GM19193 (cell line): Measurements from ENCODE around the gene AGPAT4.

Source experiments
- POLR2A ChIP-seq: IDR thresholded peaks from 4 replicates; pipeline ENCODE4 v1.6.1; 2011; ENCODE audit not compliant: insufficient read depth, insufficient read length; ENCODE audit errors: extremely low read depth

Gene AGPAT4

DNA sequence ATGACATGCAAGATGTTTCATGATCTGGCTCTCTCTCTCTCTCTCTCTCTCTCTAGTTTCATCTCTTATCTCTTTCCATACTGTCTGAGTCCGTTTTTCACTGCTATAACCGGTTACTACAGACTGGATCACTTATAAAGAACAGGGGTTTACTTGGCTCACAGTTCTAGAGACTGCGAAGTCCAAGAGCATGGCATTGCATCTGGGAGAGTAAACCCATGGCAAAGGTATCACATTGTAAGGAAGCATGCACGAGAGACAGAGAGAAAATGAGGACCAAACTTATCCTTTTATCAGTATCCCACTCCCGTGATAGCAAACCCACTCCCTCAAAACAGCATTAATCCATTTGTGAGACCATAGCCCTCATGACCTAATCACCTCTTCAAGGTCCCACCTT, 7.2 kb upstream of the AGPAT4 start:
- TF ChIP-seq POLR2A, result no peak

- TF ChIP-seq POLR2A, result no peak
Observed at GRCh38 chr6:161279677-161280415, 6.0 kb upstream of the AGPAT4 start.

- no peak for TF ChIP-seq POLR2A
Observed at GRCh38 chr6:161276605-161277155, 2.8 kb upstream of the AGPAT4 start.

GRCh38 chr6:161274898-161275297, 1.0 kb upstream of the AGPAT4 start:
- TF ChIP-seq POLR2A, result no peak

- TF ChIP-seq POLR2A, result no peak
Observed at GRCh38 chr6:161274488-161274858, 612 bp upstream of the AGPAT4 start.

DNA sequence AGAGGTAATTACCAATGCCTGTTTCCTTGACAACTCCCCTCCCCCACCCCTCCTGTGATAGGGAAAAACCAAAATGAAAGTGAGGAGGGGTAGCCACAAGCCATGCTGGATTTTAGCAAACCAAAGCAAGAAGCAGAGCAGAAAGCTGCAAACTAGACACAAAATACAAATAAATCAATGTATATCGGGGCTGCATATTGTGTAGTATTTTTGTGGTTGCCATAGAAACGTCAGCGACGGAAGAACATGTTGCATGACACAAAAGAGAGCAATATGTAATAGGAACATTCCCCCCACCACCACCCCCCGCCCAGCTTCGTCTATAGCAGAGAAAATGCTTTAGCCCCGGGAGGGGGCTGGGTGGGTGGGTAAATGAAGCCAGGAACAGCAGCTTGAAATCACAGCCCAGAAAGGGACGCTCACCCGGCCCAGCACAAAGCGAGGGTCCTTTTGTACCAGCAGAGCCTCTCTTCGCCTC, 548 bp downstream of the AGPAT4 start:
- TF ChIP-seq POLR2A, result no peak

DNA sequence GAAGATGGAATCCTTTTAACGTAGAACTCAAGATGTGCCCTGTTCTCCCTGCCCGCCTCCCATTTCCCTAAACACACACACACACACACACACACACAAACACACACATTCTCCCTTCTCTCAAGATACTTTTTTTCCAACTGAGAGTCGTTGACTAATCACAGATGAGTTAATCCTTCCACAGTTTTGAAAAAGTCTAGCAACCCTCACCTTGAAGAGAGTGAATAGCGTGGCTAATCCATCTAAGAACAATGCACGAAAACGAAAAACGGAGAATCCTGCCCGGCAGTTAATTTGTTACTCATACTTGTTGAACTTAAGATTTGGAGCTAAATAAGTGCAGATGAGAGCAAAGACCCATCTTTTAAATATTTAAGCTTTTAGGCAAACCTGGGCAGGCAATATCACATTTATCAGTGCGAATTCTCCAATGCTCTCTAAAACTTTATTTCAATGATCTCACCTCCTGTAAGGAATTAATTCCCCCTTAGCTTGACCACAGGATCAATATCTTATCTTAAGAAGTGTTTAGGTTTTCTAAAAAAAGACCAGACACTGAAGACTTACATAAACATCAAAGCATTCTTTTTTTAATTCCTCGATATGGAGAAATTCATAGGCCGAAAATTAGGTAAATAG, 1.1 kb downstream of the AGPAT4 start:
- no peak for TF ChIP-seq POLR2A

GRCh38 chr6:161271343-161272030, 2.4 kb downstream of the AGPAT4 start:
- TF ChIP-seq POLR2A, result no peak

GRCh38 chr6:161270116-161270515, 3.7 kb downstream of the AGPAT4 start:
- TF ChIP-seq POLR2A, result no peak

GRCh38 chr6:161269310-161269709, 4.6 kb downstream of the AGPAT4 start:
- no peak for TF ChIP-seq POLR2A

GRCh38 chr6:161268531-161269210, 5.2 kb downstream of the AGPAT4 start:
- TF ChIP-seq POLR2A, result no peak

DNA sequence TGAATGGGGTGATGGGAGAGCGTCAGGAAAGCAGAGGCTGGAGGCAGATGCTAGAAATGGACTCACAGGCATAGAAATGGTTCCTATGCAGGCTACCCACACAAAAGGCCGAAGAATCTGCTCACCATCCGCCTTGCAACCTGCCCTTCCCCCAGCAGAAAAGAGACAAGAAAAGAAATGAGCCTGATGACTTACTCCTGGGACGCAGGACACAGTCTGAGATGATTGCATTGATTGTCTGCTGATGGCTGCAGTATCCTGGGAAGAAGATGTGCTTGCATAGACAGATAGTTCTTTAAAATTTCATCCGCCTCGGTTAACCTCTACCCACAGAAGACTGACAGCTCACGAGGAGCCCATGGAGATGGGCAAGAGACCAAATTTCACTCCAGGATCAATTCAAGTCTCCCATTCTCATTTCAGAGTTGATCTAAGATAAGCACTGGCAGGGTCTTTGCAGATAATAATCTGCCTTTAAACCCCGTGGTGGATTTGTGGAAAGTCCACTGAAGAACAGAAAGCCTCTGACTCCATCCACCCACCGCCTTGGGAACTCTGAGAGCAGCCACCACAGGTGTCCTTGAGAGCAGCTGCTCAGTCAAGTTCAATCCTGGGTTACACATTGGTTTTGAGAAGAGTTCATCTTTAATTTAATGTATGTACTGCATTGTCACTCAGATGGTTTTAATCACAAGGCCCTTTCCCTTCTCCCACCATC, 7.2 kb downstream of the AGPAT4 start:
- TF ChIP-seq POLR2A, result no peak

GRCh38 chr6:161265975-161266374, 7.9 kb downstream of the AGPAT4 start:
- no peak for TF ChIP-seq POLR2A

- TF ChIP-seq POLR2A, result no peak
Observed at GRCh38 chr6:161265554-161265953, 8.3 kb downstream of the AGPAT4 start.
